ENCODE measurements around the gene LRP1B.

The LRP1B gene

GRCh38 chr2:141906678-141907077, 224.1 kb downstream of the LRP1B start:
- no peak for TF ChIP-seq CTCF (IDR thresholded peaks at IDR 0.05; ENCODE audit: extremely low read depth, missing control alignments)
- no peak for DNase-seq (ENCODE audit: low spot score)

- DNase-seq (ENCODE audit: low spot score): no peak
- no peak for TF ChIP-seq CTCF (IDR thresholded peaks at IDR 0.05; ENCODE audit: extremely low read depth, missing control alignments)
These were observed 230.0 kb downstream of the LRP1B start for GRCh38 chr2:141900826-141901225.

GRCh38 chr2:141899740-141900139, 231.1 kb downstream of the LRP1B start:
- DNase-seq (ENCODE audit: low spot score): no peak
- no peak for TF ChIP-seq CTCF (IDR thresholded peaks at IDR 0.05; ENCODE audit: extremely low read depth, missing control alignments)

- DNase-seq (ENCODE audit: low spot score): no peak
- no peak for TF ChIP-seq CTCF (IDR thresholded peaks at IDR 0.05; ENCODE audit: extremely low read depth, missing control alignments)
These were observed 241.0 kb downstream of the LRP1B start for GRCh38 chr2:141889788-141890187.

GRCh38 chr2:141888987-141889555, 241.7 kb downstream of the LRP1B start:
- no peak for TF ChIP-seq CTCF (IDR thresholded peaks at IDR 0.05; ENCODE audit: extremely low read depth, missing control alignments)
- DNase-seq (ENCODE audit: low spot score): no peak

- no peak for DNase-seq (ENCODE audit: low spot score)
- no peak for TF ChIP-seq CTCF (IDR thresholded peaks at IDR 0.05; ENCODE audit: extremely low read depth, missing control alignments)
These were observed 243.5 kb downstream of the LRP1B start for GRCh38 chr2:141887363-141887762.

GRCh38 chr2:141878016-141878415, 252.8 kb downstream of the LRP1B start:
- no peak for TF ChIP-seq CTCF (IDR thresholded peaks at IDR 0.05; ENCODE audit: extremely low read depth, missing control alignments)
- no peak for DNase-seq (ENCODE audit: low spot score)

Data from GM20000 (cell line).